Middle frontal gyrus (tissue), 1 donor: Measurements from ENCODE around the gene CDYL2.

Experiments used
- DNase-seq: peaks from one replicate; pipeline ENCODE4 v3.0.0-alpha.2; 2015; ENCODE audit warnings: low spot score; ENCODE audit errors: extremely low spot score

The CDYL2 gene

DNA sequence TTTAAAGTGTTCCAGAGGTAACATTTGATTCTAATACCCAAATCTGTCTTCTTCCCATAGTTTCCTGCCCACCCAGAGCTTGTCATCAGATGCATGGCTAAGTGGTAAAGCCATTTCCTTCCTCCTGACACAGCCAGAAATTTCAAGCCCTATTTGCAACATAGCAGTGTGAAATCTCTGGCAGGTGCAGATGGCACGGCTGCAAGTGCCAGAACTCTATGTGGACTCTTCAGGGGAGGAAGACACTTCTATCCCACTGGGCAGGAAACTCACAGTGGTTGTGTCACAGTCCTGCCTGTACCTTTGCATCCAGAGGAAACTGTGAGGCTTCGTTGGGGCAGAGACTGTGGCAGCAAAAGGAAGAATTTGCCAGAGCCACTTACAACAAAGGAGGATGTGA lies 250.4 kb downstream of the CDYL2 start:
- no peak for DNase-seq

DNA sequence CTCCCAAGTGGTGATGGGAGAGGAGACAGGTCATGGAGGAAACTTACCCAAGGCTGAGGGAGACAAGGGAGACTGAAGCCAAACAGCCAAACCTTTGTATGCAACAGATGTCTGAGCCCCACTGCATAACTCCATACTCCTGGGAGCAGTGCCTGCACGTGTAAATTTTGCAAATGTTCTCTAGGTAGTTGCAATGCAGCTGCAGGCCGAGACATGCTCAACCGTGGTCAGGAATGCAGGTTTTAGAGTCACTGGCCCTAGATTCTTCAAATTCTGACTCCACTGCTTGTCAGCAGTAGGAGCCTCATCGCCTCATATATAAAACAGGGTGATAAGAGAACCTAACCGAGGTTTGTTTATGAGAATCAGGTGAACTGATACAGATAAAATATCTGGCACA lies 252.1 kb downstream of the CDYL2 start:
- no peak for DNase-seq
